WTC11 (cell line): ENCODE data around the gene FCRL6. TPM values are rescaled to one million over a fixed set of nuclear protein-coding genes. Genes with fewer than 3 reads are reported as not detected.

Experiments
- CTCF ChIP-seq: fragments of 200-600 bp; IDR thresholded peaks from 2 replicates; pipeline ENCODE4 v1.8.0; 2022; ENCODE audit warnings: antibody characterized with exemption
- ELF4 ChIP-seq: sonication (generic); formaldehyde crosslinking; IDR thresholded peaks from 2 replicates; pipeline ENCODE4 v1.8.1; 2022; ENCODE audit warnings: low read depth, mild to moderate bottlenecking, moderate library complexity, missing genetic modification reagents
- FOXJ3 ChIP-seq: sonication (generic); formaldehyde crosslinking; IDR thresholded peaks from 2 replicates; pipeline ENCODE4 v1.9.0; 2021; ENCODE audit warnings: missing genetic modification reagents, mild to moderate bottlenecking, borderline replicate concordance
- HMGA2 ChIP-seq: fragments of 250-450 bp; sonication (Bioruptor Pico); IDR thresholded peaks from 2 replicates; pipeline ENCODE4 v1.4.0; 2021; ENCODE audit warnings: mild to moderate bottlenecking, moderate library complexity
- JAZF1 ChIP-seq: fragments of 250-450 bp; sonication (Bioruptor Pico); IDR thresholded peaks from 2 replicates; pipeline ENCODE4 v1.9.0; 2021; ENCODE audit warnings: moderate library complexity, mild to moderate bottlenecking, inconsistent platforms
- JUN ChIP-seq: sonication (generic); formaldehyde crosslinking; IDR thresholded peaks from 2 replicates; pipeline ENCODE4 v1.8.0; 2023; ENCODE audit warnings: mild to moderate bottlenecking, missing genetic modification reagents
- KAT7 ChIP-seq: sonication (generic); formaldehyde crosslinking; IDR thresholded peaks from 2 replicates; pipeline ENCODE4 v1.8.1; 2023; ENCODE audit warnings: missing genetic modification reagents, mild to moderate bottlenecking, borderline replicate concordance
- MXD4 ChIP-seq: fragments of 250-450 bp; sonication (Bioruptor Pico); IDR thresholded peaks from 2 replicates; pipeline ENCODE4 v1.8.0; 2021; ENCODE audit warnings: mild to moderate bottlenecking, moderate library complexity, borderline replicate concordance
- MYBL2 ChIP-seq: sonication (generic); formaldehyde crosslinking; IDR thresholded peaks from 2 replicates; pipeline ENCODE4 v1.8.1; 2023; ENCODE audit warnings: mild to moderate bottlenecking, moderate library complexity, missing genetic modification reagents
- NFATC4 ChIP-seq: fragments of 250-450 bp; sonication (Bioruptor Pico); IDR thresholded peaks from 2 replicates; pipeline ENCODE4 v1.9.0; 2021; ENCODE audit warnings: mild to moderate bottlenecking
- OVOL2 ChIP-seq: fragments of 250-450 bp; sonication (Bioruptor Pico); IDR thresholded peaks from 2 replicates; pipeline ENCODE4 v1.9.0; 2021; ENCODE audit warnings: mild to moderate bottlenecking, borderline replicate concordance
- RELA ChIP-seq: sonication (generic); formaldehyde crosslinking; IDR thresholded peaks from 2 replicates; pipeline ENCODE4 v1.8.1; 2022; ENCODE audit warnings: missing genetic modification reagents, mild to moderate bottlenecking, borderline replicate concordance
- SP1 ChIP-seq: sonication (generic); formaldehyde crosslinking; conservative IDR thresholded peaks from 2 replicates; pipeline ENCODE4 v1.8.1; 2022; ENCODE audit warnings: missing genetic modification reagents
- ZNF121 ChIP-seq: sonication (generic); formaldehyde crosslinking; IDR thresholded peaks from 2 replicates; pipeline ENCODE4 v1.8.0; 2023; ENCODE audit warnings: missing genetic modification reagents
- ZNF138 ChIP-seq: sonication (generic); formaldehyde crosslinking; conservative IDR thresholded peaks from 2 replicates; pipeline ENCODE4 v1.8.1; 2022; ENCODE audit warnings: mild to moderate bottlenecking, moderate library complexity, missing genetic modification reagents
- ZNF317 ChIP-seq: sonication (generic); formaldehyde crosslinking; IDR thresholded peaks from 2 replicates; pipeline ENCODE4 v1.8.1; 2023; ENCODE audit warnings: low read depth, mild to moderate bottlenecking, moderate library complexity, missing genetic modification reagents, borderline replicate concordance
- ZNF416 ChIP-seq: fragments of 250-450 bp; sonication (Bioruptor Pico); IDR thresholded peaks from 2 replicates; pipeline ENCODE4 v1.9.0; 2021; ENCODE audit warnings: mild to moderate bottlenecking, inconsistent platforms
- ZNF532 ChIP-seq: fragments of 250-450 bp; sonication (Bioruptor Pico); IDR thresholded peaks from 2 replicates; pipeline ENCODE4 v1.9.0; 2021; ENCODE audit warnings: mild to moderate bottlenecking, borderline replicate concordance
- total RNA-seq: library from RNA; stranded (reverse); gene quantifications from 3 replicates; pipeline ENCODE4 v1.2.3, GENCODE V29; 2021
- TF ChIP-seq, protein P1 (sequence below): sonication (generic); formaldehyde crosslinking; IDR thresholded peaks from 2 replicates; pipeline ENCODE4 v1.8.1; 2023; ENCODE audit warnings: mild to moderate bottlenecking, missing genetic modification reagents, moderate library complexity
- TF ChIP-seq, protein P2 (sequence below): sonication (generic); formaldehyde crosslinking; IDR thresholded peaks from 2 replicates; pipeline ENCODE4 v1.8.1; 2022; ENCODE audit warnings: low read depth, missing genetic modification reagents, borderline replicate concordance
- TF ChIP-seq, protein P3 (sequence below): sonication (generic); formaldehyde crosslinking; IDR thresholded peaks from 2 replicates; pipeline ENCODE4 v1.8.1; 2023; ENCODE audit warnings: mild to moderate bottlenecking, moderate library complexity, missing genetic modification reagents
- TF ChIP-seq, protein P4 (sequence below): sonication (generic); formaldehyde crosslinking; IDR thresholded peaks from 2 replicates; pipeline ENCODE4 v1.8.1; 2023; ENCODE audit warnings: mild to moderate bottlenecking, missing genetic modification reagents, borderline replicate concordance
- TF ChIP-seq, protein P5 (sequence below): sonication (generic); formaldehyde crosslinking; IDR thresholded peaks from 2 replicates; pipeline ENCODE4 v1.8.0; 2022; ENCODE audit warnings: mild to moderate bottlenecking, missing genetic modification reagents

The FCRL6 gene
- total RNA-seq, 1 experiment from 2014 or later, result not detected

DNA sequence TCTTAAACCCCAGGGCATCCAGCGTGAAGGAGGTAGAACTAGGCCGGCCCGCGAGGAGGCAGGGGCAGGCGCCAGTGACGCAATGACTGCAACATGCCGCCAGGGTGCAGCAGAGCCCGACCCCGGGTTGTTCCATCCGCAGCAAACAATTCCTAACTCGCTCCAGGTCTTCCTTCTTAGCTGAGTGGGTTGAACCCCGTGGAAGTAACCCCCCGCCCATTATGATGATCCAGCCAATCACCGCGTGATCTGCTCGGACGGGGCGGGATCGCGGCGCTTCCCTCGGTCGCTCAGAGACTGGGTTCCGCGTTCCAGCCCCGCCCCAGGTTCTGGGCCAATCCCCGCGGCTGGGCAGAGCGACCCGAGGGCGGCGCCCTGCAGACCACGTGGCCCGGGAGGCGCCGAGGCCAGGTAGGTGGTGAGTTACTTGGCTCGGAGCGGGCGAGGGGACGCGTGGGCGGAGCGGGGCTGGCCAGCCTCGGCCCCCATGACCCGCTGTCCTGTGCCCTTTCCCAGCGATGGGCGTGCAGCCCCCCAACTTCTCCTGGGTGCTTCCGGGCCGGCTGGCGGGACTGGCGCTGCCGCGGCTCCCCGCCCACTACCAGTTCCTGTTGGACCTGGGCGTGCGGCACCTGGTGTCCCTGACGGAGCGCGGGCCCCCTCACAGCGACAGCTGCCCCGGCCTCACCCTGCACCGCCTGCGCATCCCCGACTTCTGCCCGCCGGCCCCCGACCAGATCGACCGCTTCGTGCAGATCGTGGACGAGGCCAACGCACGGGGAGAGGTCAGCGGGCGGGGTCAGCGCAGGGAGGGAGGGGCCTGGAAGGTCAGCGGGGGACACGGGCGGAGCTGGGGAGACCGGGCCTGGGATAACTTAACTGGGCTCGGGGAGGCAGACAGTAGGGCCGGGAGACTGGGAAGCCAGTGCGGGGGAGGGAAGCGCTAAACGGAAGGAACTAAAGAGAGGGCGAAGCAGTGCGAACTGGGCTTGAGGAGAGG lies 21.3 kb upstream of the FCRL6 start, which contains the start of gene DUSP23 (continued):
- TF ChIP-seq KAT7 (CRISPR knock-in tag) (0 out of 2 replicates have a peak, but pooled peaks have one; percentile 67), RELA (CRISPR knock-in tag) (peak; percentile 43; the same call in 1 of the 2 replicates), ZNF532 (CRISPR knock-in tag) (peak; percentile 71; the same call in 1 of the 2 replicates), JUN (peak; percentile 91; the same call in 1 of the 2 replicates), JAZF1 (no peak), ZNF138 (peak; percentile 17; the same call in 1 of the 2 replicates), OVOL2 (CRISPR knock-in tag) (no peak), HMGA2 (no peak), NFATC4 (CRISPR knock-in tag) (no peak), ZNF317 (CRISPR knock-in tag) (peak; percentile 49; the same call in 1 of the 2 replicates), MYBL2 (CRISPR knock-in tag) (peak; percentile 91), ZNF416 (CRISPR knock-in tag) (peak; percentile 28; the same call in 1 of the 2 replicates), ELF4 (CRISPR knock-in tag) (no peak), MXD4 (no peak), SP1 (CRISPR knock-in tag) (peak; percentile 95), CTCF (peak; percentile 90), FOXJ3 (no peak), ZNF121 (CRISPR knock-in tag) (no peak)
- TF ChIP-seq, protein P1, sequence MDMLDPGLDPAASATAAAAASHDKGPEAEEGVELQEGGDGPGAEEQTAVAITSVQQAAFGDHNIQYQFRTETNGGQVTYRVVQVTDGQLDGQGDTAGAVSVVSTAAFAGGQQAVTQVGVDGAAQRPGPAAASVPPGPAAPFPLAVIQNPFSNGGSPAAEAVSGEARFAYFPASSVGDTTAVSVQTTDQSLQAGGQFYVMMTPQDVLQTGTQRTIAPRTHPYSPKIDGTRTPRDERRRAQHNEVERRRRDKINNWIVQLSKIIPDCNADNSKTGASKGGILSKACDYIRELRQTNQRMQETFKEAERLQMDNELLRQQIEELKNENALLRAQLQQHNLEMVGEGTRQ (CRISPR knock-in tag), result peak; percentile 95
- TF ChIP-seq, protein P2, sequence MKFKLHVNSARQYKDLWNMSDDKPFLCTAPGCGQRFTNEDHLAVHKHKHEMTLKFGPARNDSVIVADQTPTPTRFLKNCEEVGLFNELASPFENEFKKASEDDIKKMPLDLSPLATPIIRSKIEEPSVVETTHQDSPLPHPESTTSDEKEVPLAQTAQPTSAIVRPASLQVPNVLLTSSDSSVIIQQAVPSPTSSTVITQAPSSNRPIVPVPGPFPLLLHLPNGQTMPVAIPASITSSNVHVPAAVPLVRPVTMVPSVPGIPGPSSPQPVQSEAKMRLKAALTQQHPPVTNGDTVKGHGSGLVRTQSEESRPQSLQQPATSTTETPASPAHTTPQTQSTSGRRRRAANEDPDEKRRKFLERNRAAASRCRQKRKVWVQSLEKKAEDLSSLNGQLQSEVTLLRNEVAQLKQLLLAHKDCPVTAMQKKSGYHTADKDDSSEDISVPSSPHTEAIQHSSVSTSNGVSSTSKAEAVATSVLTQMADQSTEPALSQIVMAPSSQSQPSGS (CRISPR knock-in tag), result no peak
- TF ChIP-seq, protein P3, sequence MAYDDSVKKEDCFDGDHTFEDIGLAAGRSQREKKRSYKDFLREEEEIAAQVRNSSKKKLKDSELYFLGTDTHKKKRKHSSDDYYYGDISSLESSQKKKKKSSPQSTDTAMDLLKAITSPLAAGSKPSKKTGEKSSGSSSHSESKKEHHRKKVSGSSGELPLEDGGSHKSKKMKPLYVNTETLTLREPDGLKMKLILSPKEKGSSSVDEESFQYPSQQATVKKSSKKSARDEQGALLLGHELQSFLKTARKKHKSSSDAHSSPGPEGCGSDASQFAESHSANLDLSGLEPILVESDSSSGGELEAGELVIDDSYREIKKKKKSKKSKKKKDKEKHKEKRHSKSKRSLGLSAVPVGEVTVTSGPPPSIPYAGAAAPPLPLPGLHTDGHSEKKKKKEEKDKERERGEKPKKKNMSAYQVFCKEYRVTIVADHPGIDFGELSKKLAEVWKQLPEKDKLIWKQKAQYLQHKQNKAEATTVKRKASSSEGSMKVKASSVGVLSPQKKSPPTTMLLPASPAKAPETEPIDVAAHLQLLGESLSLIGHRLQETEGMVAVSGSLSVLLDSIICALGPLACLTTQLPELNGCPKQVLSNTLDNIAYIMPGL (CRISPR knock-in tag), result peak; percentile 64; the same call in 1 of the 2 replicates
- TF ChIP-seq, protein P4, sequence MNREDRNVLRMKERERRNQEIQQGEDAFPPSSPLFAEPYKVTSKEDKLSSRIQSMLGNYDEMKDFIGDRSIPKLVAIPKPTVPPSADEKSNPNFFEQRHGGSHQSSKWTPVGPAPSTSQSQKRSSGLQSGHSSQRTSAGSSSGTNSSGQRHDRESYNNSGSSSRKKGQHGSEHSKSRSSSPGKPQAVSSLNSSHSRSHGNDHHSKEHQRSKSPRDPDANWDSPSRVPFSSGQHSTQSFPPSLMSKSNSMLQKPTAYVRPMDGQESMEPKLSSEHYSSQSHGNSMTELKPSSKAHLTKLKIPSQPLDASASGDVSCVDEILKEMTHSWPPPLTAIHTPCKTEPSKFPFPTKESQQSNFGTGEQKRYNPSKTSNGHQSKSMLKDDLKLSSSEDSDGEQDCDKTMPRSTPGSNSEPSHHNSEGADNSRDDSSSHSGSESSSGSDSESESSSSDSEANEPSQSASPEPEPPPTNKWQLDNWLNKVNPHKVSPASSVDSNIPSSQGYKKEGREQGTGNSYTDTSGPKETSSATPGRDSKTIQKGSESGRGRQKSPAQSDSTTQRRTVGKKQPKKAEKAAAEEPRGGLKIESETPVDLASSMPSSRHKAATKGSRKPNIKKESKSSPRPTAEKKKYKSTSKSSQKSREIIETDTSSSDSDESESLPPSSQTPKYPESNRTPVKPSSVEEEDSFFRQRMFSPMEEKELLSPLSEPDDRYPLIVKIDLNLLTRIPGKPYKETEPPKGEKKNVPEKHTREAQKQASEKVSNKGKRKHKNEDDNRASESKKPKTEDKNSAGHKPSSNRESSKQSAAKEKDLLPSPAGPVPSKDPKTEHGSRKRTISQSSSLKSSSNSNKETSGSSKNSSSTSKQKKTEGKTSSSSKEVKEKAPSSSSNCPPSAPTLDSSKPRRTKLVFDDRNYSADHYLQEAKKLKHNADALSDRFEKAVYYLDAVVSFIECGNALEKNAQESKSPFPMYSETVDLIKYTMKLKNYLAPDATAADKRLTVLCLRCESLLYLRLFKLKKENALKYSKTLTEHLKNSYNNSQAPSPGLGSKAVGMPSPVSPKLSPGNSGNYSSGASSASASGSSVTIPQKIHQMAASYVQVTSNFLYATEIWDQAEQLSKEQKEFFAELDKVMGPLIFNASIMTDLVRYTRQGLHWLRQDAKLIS (CRISPR knock-in tag), result 0 out of 2 replicates have a peak, but pooled peaks have one; percentile 43
- TF ChIP-seq, protein P5, sequence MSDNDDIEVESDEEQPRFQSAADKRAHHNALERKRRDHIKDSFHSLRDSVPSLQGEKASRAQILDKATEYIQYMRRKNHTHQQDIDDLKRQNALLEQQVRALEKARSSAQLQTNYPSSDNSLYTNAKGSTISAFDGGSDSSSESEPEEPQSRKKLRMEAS (CRISPR knock-in tag), result peak; percentile 100
